Spleen (tissue), 11 donors: ENCODE measurements around the gene MOB1B. TPM values are rescaled to one million over a fixed set of nuclear protein-coding genes. Genes with fewer than 3 reads are reported as not detected.

ENCODE experiments used
- DNase-seq: peaks from one replicate; pipeline ENCODE4 v3.0.0-alpha.2; 2020
- H3K27ac ChIP-seq, 8 donors: fragments of 200-600 bp; sonication (generic) in 7 of 8; 1 replicate in 4 of 8; 2 replicates in 4 of 8; pipeline versions ENCODE4 v1.5.0 to v1.8.0; 2016 to 2021; ENCODE audit warnings: inconsistent platforms in 4 of 8, mild to moderate bottlenecking in 4 of 8, moderate library complexity in 1 of 8
- H3K27me3 ChIP-seq, 7 donors: fragments of 200-600 bp; sonication (generic) in 6 of 7; replicated peaks in 1 of 7; 1 replicate in 4 of 7; 2 replicates in 3 of 7; pipeline versions ENCODE4 v1.5.0 to v1.8.0; 2016 to 2021; ENCODE audit warnings: inconsistent platforms in 3 of 7, mild to moderate bottlenecking in 1 of 7
- H3K36me3 ChIP-seq, 6 donors: fragments of 200-600 bp; sonication (generic) in 5 of 6; 1 replicate in 4 of 6; 2 replicates in 2 of 6; pipeline versions ENCODE4 v1.5.0 to v1.8.0; 2016 to 2021; ENCODE audit warnings: inconsistent platforms in 2 of 6
- H3K4me1 ChIP-seq, 6 donors: fragments of 200-600 bp; sonication (generic) in 5 of 6; 1 replicate in 3 of 6; 2 replicates in 3 of 6; pipeline versions ENCODE4 v1.5.0 to v1.8.0; 2016 to 2021; ENCODE audit warnings: inconsistent platforms in 3 of 6
- H3K4me3 ChIP-seq, 8 donors: fragments of 200-600 bp; sonication (generic) in 7 of 8; 1 replicate in 4 of 8; 2 replicates in 4 of 8; pipeline versions ENCODE4 v1.5.0 to v1.8.0; 2016 to 2021; ENCODE audit warnings: inconsistent platforms in 4 of 8, mild to moderate bottlenecking in 4 of 8, moderate library complexity in 2 of 8
- H3K9me3 ChIP-seq, 8 donors: fragments of 200-600 bp; sonication (generic) in 7 of 8; 1 replicate in 4 of 8; 2 replicates in 4 of 8; pipeline versions ENCODE4 v1.5.0 to v1.8.0; 2016 to 2021; ENCODE audit warnings: inconsistent platforms in 4 of 8
- CTCF ChIP-seq, 11 experiments: fragments of 200-600 bp in 7 of 11; fragments of 450-650 bp in 4 of 11; sonication (generic) in 4 of 11; IDR thresholded peaks in 8 of 11; conservative IDR thresholded peaks in 3 of 11; 1 replicate in 7 of 11; 2 replicates in 4 of 11; pipeline versions ENCODE4 v1.4.0 to v1.8.0; 2016 to 2021; ENCODE audit warnings: antibody characterized with exemption in 11 of 11, inconsistent platforms in 4 of 11, mild to moderate bottlenecking in 1 of 11
- POLR2A ChIP-seq, 3 donors: fragments of 450-650 bp; IDR thresholded peaks; one replicate each; pipeline ENCODE4 v1.5.1; 2017; ENCODE audit warnings: antibody characterized with exemption in 3 of 3, mild to moderate bottlenecking in 1 of 3
- POLR2AphosphoS5 ChIP-seq, 3 donors: sonication (generic); formaldehyde crosslinking; IDR thresholded peaks; one replicate each; pipeline ENCODE4 v1.5.1; 2017; ENCODE audit warnings: antibody characterized with exemption in 3 of 3
- WGBS, 5 donors: extraction: QIAGEN DNeasy Blood & Tissue Kit in 3 of 5; methylation state at CpG; one replicate each; pipeline versions ENCODE4 v1.1.5 to v1.1.7; 2013 to 2018; 5-methylcytosine and 5-hydroxymethylcytosine counted together
- intact Hi-C: fragments of 100-400 bp; cut with DNase I; formaldehyde crosslinking; loops from one replicate; pipeline ENCODE4 v1.15.0; 2023; ENCODE audit warnings: low total_unique reads
- polyA plus RNA-seq, 3 donors: library from polyadenylated mRNA; stranded (reverse); fragments of 200-250 nt; gene quantifications; one replicate each; pipeline ENCODE4 v1.2.1, GENCODE V29; 2013
- total RNA-seq, 7 donors: library from RNA; depleted of rRNA in 3 of 7; stranded (reverse); fragments of >200 nt in 3 of 7; fragmentation: NEBNext Ultra II Directional in 4 of 7; extraction: Animal tissue kit (Norgen Biotek cat#: 25700) in 4 of 7; gene quantifications; one replicate each; pipeline versions ENCODE4 v1.1.0 to v1.2.1, GENCODE V29; 2016 to 2021
- donor health status: healthy with polysubstance abuse.
- donor health status: DM: no; HTN: no; CAD: no; lungs with moderate emphysema.
- donor health status: DM: no; HTN: no; CAD: no.
- donor health status: Bipolar disorder and iron deficiency.
- donor health status: healthy.
- donor health status: DM: no; HTN: no; CAD: no.
- donor health status: DM: yes; HTN: yes; CAD: no.

The MOB1B gene
- total and polyA plus RNA-seq, 10 donors, result 3.5 to 29.6 (median 22.7) TPM

- Histone ChIP-seq H3K36me3 (peaks cover 0 to 3% (median 0%) of the 10 kb centered on the region in 6 donors), H3K4me1 (peaks cover 0 to 14% (median 9%) of the 10 kb centered on the region in 6 donors), H3K9me3 (no peaks in the 10 kb centered on the region), H3K27ac (no peak overlapping the region), H3K4me3 (no peak overlapping the region), H3K27me3 (no peaks in the 10 kb centered on the region)
- DNase-seq, result no peak
- intact Hi-C loops, result loop anchor here (10.0 kb wide), 1 partner anchor 59 kb away; no protein-coding TSS in a partner anchor
- TF ChIP-seq POLR2AphosphoS5 (IDR thresholded peaks at IDR 0.05) (no peak), POLR2A (IDR thresholded peaks at IDR 0.05) (no peak)
Measured at GRCh38 chr4:70984106-70984505, 81.9 kb downstream of the MOB1B start.

GRCh38 chr4:70984589-70984988 lies 82.4 kb downstream of the MOB1B start:
- no peak for DNase-seq
- Histone ChIP-seq H3K36me3 (peaks cover 0 to 3% (median 0%) of the 10 kb centered on the region in 6 donors), H3K4me1 (peaks cover 0 to 9% (median 5%) of the 10 kb centered on the region in 6 donors), H3K4me3 (no peak overlapping the region), H3K27ac (no peak overlapping the region), H3K27me3 (no peaks in the 10 kb centered on the region), H3K9me3 (no peaks in the 10 kb centered on the region)
- WGBS, 5 donors, result 91 to 93% (median 92%) methylated on average over 1 of the region's 1 CpG
- intact Hi-C loops, result loop anchor here (10.0 kb wide), 1 partner anchor 60 kb away; no protein-coding TSS in a partner anchor
- no peak for TF ChIP-seq POLR2A (IDR thresholded peaks at IDR 0.05)
- TF ChIP-seq CTCF (IDR thresholded peaks at IDR 0.05 in 8 of 11, conservative IDR thresholded peaks at IDR 0.05 in 3 of 11), result peak in 1 of 11 experiments; percentile 22

GRCh38 chr4:70991596-70991995 lies 89.4 kb downstream of the MOB1B start:
- DNase-seq, result no peak
- H3K9me3 ChIP-seq, result no peaks in the 10 kb centered on the region
- intact Hi-C loops, result loop anchor here (5.0 to 10.0 kb wide), 2 partner anchors 89 to 307 kb away; partner anchors contain the start of genes MOB1B and UTP3
- no peak overlapping the region for H3K27ac ChIP-seq
- 75 to 90% (median 84%) methylated on average over 2 of the region's 2 CpGs for WGBS, 5 donors
- no peaks in the 10 kb centered on the region for H3K36me3 ChIP-seq
- no peaks in the 10 kb centered on the region for H3K27me3 ChIP-seq
- H3K4me1 ChIP-seq, result peaks cover 15 to 40% (median 34%) of the 10 kb centered on the region in 6 donors
- TF ChIP-seq CTCF (IDR thresholded peaks at IDR 0.05 in 8 of 11, conservative IDR thresholded peaks at IDR 0.05 in 3 of 11) (no peak), POLR2AphosphoS5 (IDR thresholded peaks at IDR 0.05) (no peak), POLR2A (IDR thresholded peaks at IDR 0.05) (no peak)
- no peak overlapping the region for H3K4me3 ChIP-seq

- Histone ChIP-seq H3K4me1 (peaks cover 16 to 49% (median 43%) of the 10 kb centered on the region in 6 donors), H3K36me3 (no peaks in the 10 kb centered on the region), H3K4me3 (peak overlapping the region in 7 of 8 donors; percentile 79 to 95 (median 91)), H3K27me3 (no peaks in the 10 kb centered on the region), H3K27ac (peak overlapping the region; percentile 81 to 95 (median 92)), H3K9me3 (no peaks in the 10 kb centered on the region)
- 79 to 88% (median 86%) methylated on average over 5 of the region's 5 CpGs for WGBS, 5 donors
- intact Hi-C loops, result loop anchor here (5.0 to 10.0 kb wide), 2 partner anchors 90 to 308 kb away; partner anchors contain the start of genes MOB1B and UTP3
- no peak for TF ChIP-seq POLR2AphosphoS5 (IDR thresholded peaks at IDR 0.05)
- no peak for DNase-seq
Measured at GRCh38 chr4:70992391-70992881, 90.3 kb downstream of the MOB1B start.
